Measurements from ENCODE around the gene CNOT9.

- no peak for TF ChIP-seq POLR2A (IDR thresholded peaks at IDR 0.05; ENCODE audit: borderline replicate concordance, extremely low read depth, insufficient read depth, insufficient read length)
- no peak for TF ChIP-seq CTCF (IDR thresholded peaks at IDR 0.05 in 2 of 3, conservative IDR thresholded peaks at IDR 0.05 in 1 of 3; ENCODE audit: borderline replicate concordance in 1 of 3, insufficient read depth in 1 of 3, low read depth in 2 of 3, low read length in 2 of 3)
- TF ChIP-seq CEBPB (IDR thresholded peaks at IDR 0.05; ENCODE audit: low read depth), result no peak
- no peak for TF ChIP-seq YY1 (IDR thresholded peaks at IDR 0.05; ENCODE audit: extremely low read depth, insufficient replicate concordance, low read depth, low read length)
- TF ChIP-seq ELF1 (IDR thresholded peaks at IDR 0.05; ENCODE audit: borderline replicate concordance, low read depth), result no peak
- no peak for TF ChIP-seq REST (IDR thresholded peaks at IDR 0.05; ENCODE audit: low read depth)
- TF ChIP-seq POLR2AphosphoS5 (IDR thresholded peaks at IDR 0.05; ENCODE audit: low read depth, low read length), result no peak
- no peak for TF ChIP-seq JUND (IDR thresholded peaks at IDR 0.05)
- TF ChIP-seq ZFX (IDR thresholded peaks at IDR 0.05), result no peak
- no peak for TF ChIP-seq SP1 (IDR thresholded peaks at IDR 0.05; ENCODE audit: low read depth)
- TF ChIP-seq EZH2phosphoT487 (IDR thresholded peaks at IDR 0.05; ENCODE audit: borderline replicate concordance), result no peak
- TF ChIP-seq MAX (IDR thresholded peaks at IDR 0.05), result no peak
Measured at GRCh38 chr2:218642786-218643185, 74.1 kb downstream of the CNOT9 start.
